ENCODE data around the gene ZNF436.
"Not testable (repeated sequence)": the region's sequence is repeated elsewhere in the genome, so short reads cannot be mapped to it uniquely, and the experiment has no call there.

The ZNF436 gene

GRCh38 chr1:23330846-23331245 is 38.8 kb downstream of the ZNF436 start:
- DNase-seq (ENCODE audit: low read depth in 1 of 2, low spot score in 1 of 2) = no peak

DNA sequence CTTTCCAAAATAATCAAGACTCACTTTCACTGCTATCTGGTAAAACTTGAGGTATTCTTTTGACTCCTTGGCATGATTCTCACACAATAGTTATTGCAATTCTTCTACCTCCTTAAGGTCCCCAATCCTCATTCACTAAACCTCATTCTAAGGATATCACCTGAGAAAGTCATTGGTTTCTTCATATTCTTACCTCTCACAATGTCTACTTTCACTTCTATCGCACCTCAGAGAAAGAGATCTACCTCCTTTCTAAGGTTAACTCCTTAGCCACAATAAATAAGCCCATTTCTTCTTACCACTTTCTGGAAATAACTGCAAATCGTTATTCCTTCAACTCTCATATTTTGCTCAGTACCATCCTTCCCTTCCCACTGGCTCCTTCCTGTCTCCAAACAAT is 44.2 kb downstream of the ZNF436 start:
- DNase-seq (ENCODE audit: low read depth in 1 of 2, low spot score in 1 of 2) = no peak

DNA sequence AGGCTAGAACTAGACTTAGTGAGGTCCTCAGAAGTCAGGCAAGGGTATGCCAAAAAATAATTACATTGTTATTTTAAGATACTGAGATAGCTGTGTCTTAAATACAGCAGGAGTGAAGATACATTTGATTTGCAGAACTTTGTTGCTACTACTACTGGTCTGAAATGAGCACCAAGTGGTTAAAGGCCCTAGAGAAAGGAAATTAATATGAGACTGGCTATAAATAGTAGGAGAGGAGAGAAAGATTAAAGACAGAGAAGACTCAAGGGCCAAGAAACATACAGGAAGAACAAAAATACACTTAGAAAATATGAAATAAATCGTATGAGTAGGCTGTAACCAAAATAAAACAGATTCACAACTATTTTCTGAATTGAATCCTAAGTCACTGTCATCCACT is 46.9 kb downstream of the ZNF436 start:
- no peak for DNase-seq (ENCODE audit: low read depth in 1 of 2, low spot score in 1 of 2)

- not testable (repeated sequence) for DNase-seq (ENCODE audit: low read depth in 1 of 2, low spot score in 1 of 2)
These were observed 59.4 kb downstream of the ZNF436 start for GRCh38 chr1:23310280-23310679.
